ENCODE results near the gene SBF1.

DNA sequence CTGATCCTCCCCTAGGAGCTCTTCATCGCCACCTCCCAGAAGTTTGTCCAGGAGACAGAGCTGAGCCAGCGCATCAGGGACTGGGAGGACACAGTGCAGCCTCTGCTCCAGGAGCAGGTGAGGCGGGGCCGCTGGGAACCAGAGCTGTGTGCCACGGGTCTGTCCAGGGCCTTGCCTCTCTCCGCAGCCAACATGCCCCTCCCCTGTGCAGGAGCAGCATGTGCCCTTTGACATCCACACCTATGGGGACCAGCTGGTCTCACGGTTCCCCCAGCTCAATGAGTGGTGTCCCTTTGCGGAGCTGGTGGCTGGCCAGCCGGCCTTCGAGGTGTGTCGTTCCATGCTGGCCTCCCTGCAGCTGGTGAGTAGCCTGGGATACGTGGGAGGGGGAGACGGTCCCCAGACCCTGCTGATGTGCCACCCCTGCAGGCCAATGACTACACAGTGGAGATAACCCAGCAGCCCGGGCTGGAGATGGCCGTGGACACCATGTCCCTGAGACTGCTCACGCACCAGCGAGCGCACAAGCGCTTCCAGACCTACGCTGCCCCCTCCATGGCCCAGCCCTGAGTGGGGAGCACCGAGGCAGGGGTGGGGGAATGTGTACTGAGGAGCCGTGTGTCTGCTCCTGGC, 48.1 kb upstream of the SBF1 start:
- TF ChIP-seq EZH2 (IDR thresholded peaks at IDR 0.05; ENCODE audit: borderline replicate concordance, low read depth, low read length, poor library complexity, severe bottlenecking) = no peak
- TF ChIP-seq, protein P1, sequence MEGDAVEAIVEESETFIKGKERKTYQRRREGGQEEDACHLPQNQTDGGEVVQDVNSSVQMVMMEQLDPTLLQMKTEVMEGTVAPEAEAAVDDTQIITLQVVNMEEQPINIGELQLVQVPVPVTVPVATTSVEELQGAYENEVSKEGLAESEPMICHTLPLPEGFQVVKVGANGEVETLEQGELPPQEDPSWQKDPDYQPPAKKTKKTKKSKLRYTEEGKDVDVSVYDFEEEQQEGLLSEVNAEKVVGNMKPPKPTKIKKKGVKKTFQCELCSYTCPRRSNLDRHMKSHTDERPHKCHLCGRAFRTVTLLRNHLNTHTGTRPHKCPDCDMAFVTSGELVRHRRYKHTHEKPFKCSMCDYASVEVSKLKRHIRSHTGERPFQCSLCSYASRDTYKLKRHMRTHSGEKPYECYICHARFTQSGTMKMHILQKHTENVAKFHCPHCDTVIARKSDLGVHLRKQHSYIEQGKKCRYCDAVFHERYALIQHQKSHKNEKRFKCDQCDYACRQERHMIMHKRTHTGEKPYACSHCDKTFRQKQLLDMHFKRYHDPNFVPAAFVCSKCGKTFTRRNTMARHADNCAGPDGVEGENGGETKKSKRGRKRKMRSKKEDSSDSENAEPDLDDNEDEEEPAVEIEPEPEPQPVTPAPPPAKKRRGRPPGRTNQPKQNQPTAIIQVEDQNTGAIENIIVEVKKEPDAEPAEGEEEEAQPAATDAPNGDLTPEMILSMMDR (conservative IDR thresholded peaks at IDR 0.05; ENCODE audit: low read depth, low read length) = no peak

All from A673 (cell line).